G401 (cell line): Measurements from ENCODE around the gene MOGAT2. TPM values are rescaled to one million over a fixed set of nuclear protein-coding genes. Genes with fewer than 3 reads are reported as not detected.
A peak's percentile ranks its signal among the peaks of the same experiment; 100 is the strongest.
"Not testable (repeated sequence)": the region's sequence is repeated elsewhere in the genome, so short reads cannot be mapped to it uniquely, and the experiment has no call there.

ENCODE experiments used
- DNase-seq: peaks from one replicate; pipeline ENCODE4 v3.0.0-alpha.2; 2015; ENCODE audit warnings: low spot score
- in situ Hi-C: cut with HindIII; loops from 2 replicates; pipeline ENCODE4 v1.10.0; 2016; ENCODE audit warnings: low sequenced_read_pairs, mixed read lengths
- total RNA-seq: library from RNA; depleted of rRNA; stranded (reverse); fragments of >200 nt; shearing (Covaris generic); gene quantifications from 2 replicates; pipeline ENCODE4 v1.2.3, GENCODE V29; 2014; rRNA removed

Gene MOGAT2
- total RNA-seq, result not detected in 2 replicates

- in situ Hi-C loops, result no loop called here
- DNase-seq, result peak; percentile 9
These were observed at the start of gene MOGAT2 for GRCh38 chr11:75717608-75718418. TSS of gene MOGAT2 (plus strand) at chr11:75717838. CDS start at chr11:75717889, 51 bp downstream.

- in situ Hi-C loops, result no loop called here
- peak; percentile 67 for DNase-seq
These were observed 49.0 kb upstream of the MOGAT2 start, which contains the start of gene MAP6 for GRCh38 chr11:75668451-75669297. TSS of gene MAP6 (minus strand) at chr11:75669038. CDS start at chr11:75668369, 669 bp downstream.

GRCh38 chr11:75673977-75674582 lies 43.6 kb upstream of the MOGAT2 start:
- no peak for DNase-seq
- in situ Hi-C loops, result no loop called here

GRCh38 chr11:75677275-75677674 lies 40.4 kb upstream of the MOGAT2 start:
- in situ Hi-C loops, result no loop called here
- no peak for DNase-seq

GRCh38 chr11:75677909-75678308 lies 39.7 kb upstream of the MOGAT2 start:
- in situ Hi-C loops, result no loop called here
- DNase-seq, result no peak

GRCh38 chr11:75678620-75679259 lies 38.9 kb upstream of the MOGAT2 start:
- in situ Hi-C loops, result no loop called here
- no peak for DNase-seq

GRCh38 chr11:75679566-75679965 lies 38.1 kb upstream of the MOGAT2 start:
- no peak for DNase-seq
- in situ Hi-C loops, result no loop called here

GRCh38 chr11:75683856-75684255 lies 33.8 kb upstream of the MOGAT2 start:
- DNase-seq, in situ Hi-C loops: not testable (repeated sequence)

- no peak for DNase-seq
- in situ Hi-C loops, result no loop called here
These were observed 27.6 kb upstream of the MOGAT2 start for GRCh38 chr11:75689863-75690609.

- DNase-seq, result no peak
- in situ Hi-C loops, result no loop called here
These were observed 25.8 kb upstream of the MOGAT2 start for GRCh38 chr11:75691804-75692203.

GRCh38 chr11:75697906-75698581 lies 19.6 kb upstream of the MOGAT2 start:
- DNase-seq, result no peak
- in situ Hi-C loops, result no loop called here

GRCh38 chr11:75700940-75701339 lies 16.7 kb upstream of the MOGAT2 start:
- in situ Hi-C loops, result no loop called here

GRCh38 chr11:75703695-75704237 lies 13.9 kb upstream of the MOGAT2 start:
- in situ Hi-C loops, result no loop called here
- DNase-seq, result no peak

More at GRCh38 chr11:75700940-75701339, 16.7 kb upstream of the MOGAT2 start:
- no peak for DNase-seq

GRCh38 chr11:75705541-75705940 lies 12.1 kb upstream of the MOGAT2 start:
- no peak for DNase-seq
- in situ Hi-C loops, result no loop called here

GRCh38 chr11:75706260-75706729 lies 11.3 kb upstream of the MOGAT2 start:
- in situ Hi-C loops, result no loop called here
- DNase-seq, result peak; percentile 51

GRCh38 chr11:75714211-75714610 lies 3.4 kb upstream of the MOGAT2 start:
- DNase-seq, result no peak
- in situ Hi-C loops, result no loop called here

GRCh38 chr11:75715688-75716087 lies 1.9 kb upstream of the MOGAT2 start:
- in situ Hi-C loops, result no loop called here
- no peak for DNase-seq

GRCh38 chr11:75716659-75717058 lies 979 bp upstream of the MOGAT2 start:
- in situ Hi-C loops, result no loop called here
- DNase-seq, result no peak
